ENCODE measurements around the gene TCF3. TPM values are rescaled to one million over a fixed set of nuclear protein-coding genes. Genes with fewer than 3 reads are reported as not detected.
A peak's percentile ranks its signal among the peaks of the same experiment; 100 is the strongest.

TCF3 gene
- polyA plus RNA-seq, 1 donor from 2014 or later: 31.7 TPM

DNA sequence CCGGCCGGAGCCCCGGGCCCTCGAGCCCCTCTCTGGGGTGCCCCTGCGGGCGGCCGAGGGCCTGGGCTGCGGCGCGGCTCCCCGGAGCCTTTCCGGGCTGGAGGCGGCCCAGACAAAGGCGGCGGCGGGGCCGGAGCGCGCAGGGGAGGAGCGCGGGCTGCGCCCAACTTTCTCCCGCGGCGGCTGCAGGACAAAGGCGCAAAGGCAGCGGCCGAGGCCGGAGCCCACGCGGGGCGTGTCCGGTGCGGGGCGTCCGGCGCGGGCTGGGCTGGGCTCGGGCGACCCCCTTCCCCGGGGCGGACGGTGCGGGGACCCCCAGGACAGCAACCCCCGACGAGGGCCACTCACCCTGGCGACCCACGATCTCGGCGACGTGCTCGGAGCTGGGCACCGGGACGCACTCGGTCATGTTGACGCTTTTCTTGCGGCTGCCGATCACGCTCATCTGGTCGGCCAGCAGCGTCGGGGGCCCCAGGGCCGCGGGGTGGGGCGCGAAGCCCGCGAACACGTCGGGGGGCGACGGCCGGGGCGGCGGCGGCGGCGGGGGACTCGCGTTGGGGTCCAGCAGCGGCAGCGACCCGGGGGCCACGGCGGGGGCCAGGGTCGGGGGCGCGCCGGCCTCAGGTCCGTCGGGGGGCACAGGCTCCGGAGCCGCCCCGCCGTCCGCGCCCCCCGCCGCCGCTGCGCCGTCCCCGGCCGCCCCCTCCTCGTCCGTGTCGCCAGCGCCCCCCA lies 85.1 kb downstream of the TCF3 start:
- no peaks in the 10 kb centered on the region for H3K36me3 ChIP-seq (ENCODE audit: insufficient read depth, low read length)
- TF ChIP-seq REST (IDR thresholded peaks at IDR 0.05; ENCODE audit: borderline replicate concordance) (no peak), TAF1 (IDR thresholded peaks at IDR 0.05; ENCODE audit: low read depth) (no peak), EP300 (conservative IDR thresholded peaks at IDR 0.05; ENCODE audit: poor library complexity, severe bottlenecking) (no peak), SMC3 (conservative IDR thresholded peaks at IDR 0.05; ENCODE audit: poor library complexity) (no peak), RAD21 (conservative IDR thresholded peaks at IDR 0.05) (no peak), POLR2AphosphoS5 (IDR thresholded peaks at IDR 0.05) (peak; percentile 65), MXI1 (conservative IDR thresholded peaks at IDR 0.05; ENCODE audit: poor library complexity, severe bottlenecking) (peak; percentile 38)
- TF ChIP-seq, protein P1, sequence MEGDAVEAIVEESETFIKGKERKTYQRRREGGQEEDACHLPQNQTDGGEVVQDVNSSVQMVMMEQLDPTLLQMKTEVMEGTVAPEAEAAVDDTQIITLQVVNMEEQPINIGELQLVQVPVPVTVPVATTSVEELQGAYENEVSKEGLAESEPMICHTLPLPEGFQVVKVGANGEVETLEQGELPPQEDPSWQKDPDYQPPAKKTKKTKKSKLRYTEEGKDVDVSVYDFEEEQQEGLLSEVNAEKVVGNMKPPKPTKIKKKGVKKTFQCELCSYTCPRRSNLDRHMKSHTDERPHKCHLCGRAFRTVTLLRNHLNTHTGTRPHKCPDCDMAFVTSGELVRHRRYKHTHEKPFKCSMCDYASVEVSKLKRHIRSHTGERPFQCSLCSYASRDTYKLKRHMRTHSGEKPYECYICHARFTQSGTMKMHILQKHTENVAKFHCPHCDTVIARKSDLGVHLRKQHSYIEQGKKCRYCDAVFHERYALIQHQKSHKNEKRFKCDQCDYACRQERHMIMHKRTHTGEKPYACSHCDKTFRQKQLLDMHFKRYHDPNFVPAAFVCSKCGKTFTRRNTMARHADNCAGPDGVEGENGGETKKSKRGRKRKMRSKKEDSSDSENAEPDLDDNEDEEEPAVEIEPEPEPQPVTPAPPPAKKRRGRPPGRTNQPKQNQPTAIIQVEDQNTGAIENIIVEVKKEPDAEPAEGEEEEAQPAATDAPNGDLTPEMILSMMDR (IDR thresholded peaks at IDR 0.05; ENCODE audit: poor library complexity, severe bottlenecking): no peak
- H3K79me2 ChIP-seq (replicated peaks; ENCODE audit: insufficient read depth, low read length): peaks cover 54% of the 10 kb centered on the region
- no peak overlapping the region for H2AFZ ChIP-seq (ENCODE audit: low read depth, low read length)
- H3K27me3 ChIP-seq (ENCODE audit: insufficient read depth, low read depth, low read length): no peaks in the 10 kb centered on the region
- H3K9me3 ChIP-seq (ENCODE audit: low read length): no peaks in the 10 kb centered on the region
- H3K27ac ChIP-seq (ENCODE audit: low read length): peak overlapping the region; percentile 97
- no peak overlapping the region for H3K4me2 ChIP-seq (ENCODE audit: low read length)
- H3K4me3 ChIP-seq (ENCODE audit: low read length): peak overlapping the region; percentile 97
- no peaks in the 10 kb centered on the region for H3K9me2 ChIP-seq (ENCODE audit: insufficient read depth, low read length)
- no peaks in the 10 kb centered on the region for H3F3A ChIP-seq (ENCODE audit: insufficient read depth, low read length, poor library complexity, severe bottlenecking)
- H3K9ac ChIP-seq (ENCODE audit: low read length): peak overlapping the region; percentile 99
- H4K20me1 ChIP-seq (ENCODE audit: insufficient read depth): peaks cover 22% of the 10 kb centered on the region

DNA sequence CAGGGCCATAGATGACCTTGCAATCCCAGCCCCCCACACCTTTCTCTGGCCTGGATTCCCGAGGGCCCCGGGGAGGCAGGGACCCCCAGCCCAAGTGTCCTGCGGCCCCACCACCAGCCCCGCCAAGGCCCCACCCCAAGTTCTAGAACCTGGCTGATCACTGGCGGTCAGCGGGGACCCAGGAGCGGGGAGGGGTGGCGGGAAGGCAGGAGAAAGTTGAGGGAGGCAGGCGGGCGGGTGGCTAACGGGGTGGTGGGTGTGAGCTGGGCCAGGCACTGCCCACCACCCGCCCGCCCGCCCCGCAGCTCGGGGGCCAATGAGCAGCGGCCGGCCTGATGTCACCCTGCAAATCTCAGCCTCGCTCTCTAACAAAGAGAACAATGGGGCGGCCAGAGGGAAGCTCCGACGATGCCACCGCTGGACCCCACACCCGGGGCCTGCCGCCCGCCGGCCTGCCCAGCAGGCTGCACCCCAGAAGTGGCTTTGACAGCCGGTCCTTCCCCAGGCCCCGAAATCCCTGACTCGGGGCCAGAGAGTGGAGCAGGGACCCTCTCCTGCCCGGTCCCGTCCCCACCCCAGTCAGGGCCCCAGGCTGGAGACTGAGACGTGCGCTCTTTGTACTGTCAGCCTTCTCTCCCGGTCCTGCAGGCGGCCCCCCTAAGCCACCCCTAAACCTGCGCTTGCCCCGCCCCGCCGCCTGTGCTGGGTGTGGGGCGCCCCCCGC lies 85.9 kb downstream of the TCF3 start:
- Histone ChIP-seq H3K27me3 (ENCODE audit: insufficient read depth, low read depth, low read length) (no peaks in the 10 kb centered on the region), H3K27ac (ENCODE audit: low read length) (peak overlapping the region; percentile 97), H4K20me1 (ENCODE audit: insufficient read depth) (peaks cover 22% of the 10 kb centered on the region), H3K79me2 (replicated peaks; ENCODE audit: insufficient read depth, low read length) (peaks cover 57% of the 10 kb centered on the region), H3K9me3 (ENCODE audit: low read length) (no peaks in the 10 kb centered on the region), H3K4me2 (ENCODE audit: low read length) (peak overlapping the region; percentile 98), H3K4me3 (ENCODE audit: low read length) (peak overlapping the region; percentile 97), H3F3A (ENCODE audit: insufficient read depth, low read length, poor library complexity, severe bottlenecking) (no peaks in the 10 kb centered on the region), H3K9me2 (ENCODE audit: insufficient read depth, low read length) (no peaks in the 10 kb centered on the region), H2AFZ (ENCODE audit: low read depth, low read length) (no peak overlapping the region), H3K36me3 (ENCODE audit: insufficient read depth, low read length) (no peaks in the 10 kb centered on the region), H3K9ac (ENCODE audit: low read length) (peak overlapping the region; percentile 99)
- TF ChIP-seq POLR2AphosphoS5 (IDR thresholded peaks at IDR 0.05): peak; percentile 84
- TF ChIP-seq SMC3 (conservative IDR thresholded peaks at IDR 0.05; ENCODE audit: poor library complexity): no peak
- no peak for TF ChIP-seq EZH2 (IDR thresholded peaks at IDR 0.05; ENCODE audit: borderline replicate concordance, insufficient read depth, low read length, poor library complexity, severe bottlenecking)
- peak; percentile 69 for TF ChIP-seq REST (IDR thresholded peaks at IDR 0.05; ENCODE audit: borderline replicate concordance)
- no peak for TF ChIP-seq MXI1 (conservative IDR thresholded peaks at IDR 0.05; ENCODE audit: poor library complexity, severe bottlenecking)
- no peak for TF ChIP-seq TAF1 (IDR thresholded peaks at IDR 0.05; ENCODE audit: low read depth)
- TF ChIP-seq EP300 (conservative IDR thresholded peaks at IDR 0.05; ENCODE audit: poor library complexity, severe bottlenecking): no peak
- TF ChIP-seq, protein P1 (IDR thresholded peaks at IDR 0.05; ENCODE audit: poor library complexity, severe bottlenecking): no peak
- no peak for TF ChIP-seq RAD21 (conservative IDR thresholded peaks at IDR 0.05)
